ENCODE measurements around the gene OR8A1. TPM values are rescaled to one million over a fixed set of nuclear protein-coding genes. Genes with fewer than 3 reads are reported as not detected.

OR8A1 gene
- not detected for total RNA-seq
- long read RNA-seq: 0 reads

- no peaks in the 10 kb centered on the region for H3K9me3 ChIP-seq
- H3K4me3 ChIP-seq: no peak within 1 kb of the TSS
- H3K27ac ChIP-seq: no peak within 1 kb of the TSS
- WGBS (ENCODE audit: insufficient coverage, low coverage, low lambda C conversion rate, missing lambda C conversion rate): 18% methylated on average over 3 of the region's 4 CpGs
- no peaks in the 10 kb centered on the region for H3K27me3 ChIP-seq
- intact Hi-C loops (cut with DNase I): no loop called here
- no peak for TF ChIP-seq CTCF (IDR thresholded peaks at IDR 0.05)
- TF ChIP-seq POLR2A (IDR thresholded peaks at IDR 0.05): no peak
- no peaks in the 10 kb centered on the region for H3K36me3 ChIP-seq
- no peaks in the 10 kb centered on the region for H3K4me1 ChIP-seq
- ATAC-seq (no peak), DNase-seq (no peak)
Measured at GRCh38 chr11:124569697-124570096, at the start of gene OR8A1. Gene OR8A1, plus strand, starts transcription at chr11:124569997. Its CDS starts 123 bp downstream, at chr11:124570120.

GRCh38 chr11:124520550-124520854 lies 49.3 kb upstream of the OR8A1 start:
- Histone ChIP-seq H3K4me1 (peaks cover 0 to 12% (median 5%) of the 10 kb centered on the region in 4 donors), H3K4me3 (no peak overlapping the region), H3K27me3 (no peaks in the 10 kb centered on the region), H3K36me3 (no peaks in the 10 kb centered on the region), H3K27ac (no peak overlapping the region), H3K9me3 (no peaks in the 10 kb centered on the region)
- TF ChIP-seq CTCF (IDR thresholded peaks at IDR 0.05) (no peak), POLR2A (IDR thresholded peaks at IDR 0.05) (no peak)
- intact Hi-C loops (cut with DNase I): no loop called here
- no peak for DNase-seq
- ATAC-seq: no peak
- 41% methylated on average over 1 of the region's 1 CpG for WGBS (ENCODE audit: insufficient coverage, low coverage, low lambda C conversion rate, missing lambda C conversion rate)

- no peak for DNase-seq
- Histone ChIP-seq H3K4me3 (no peak overlapping the region), H3K9me3 (no peaks in the 10 kb centered on the region), H3K4me1 (peaks cover 0 to 6% (median 0%) of the 10 kb centered on the region in 4 donors), H3K27me3 (no peaks in the 10 kb centered on the region), H3K36me3 (no peaks in the 10 kb centered on the region), H3K27ac (no peak overlapping the region)
- TF ChIP-seq POLR2A (IDR thresholded peaks at IDR 0.05) (no peak), CTCF (IDR thresholded peaks at IDR 0.05) (no peak)
- intact Hi-C loops (cut with DNase I): no loop called here
- ATAC-seq: no peak
- 40% methylated on average over 1 of the region's 2 CpGs for WGBS (ENCODE audit: insufficient coverage, low coverage, low lambda C conversion rate, missing lambda C conversion rate)
Measured at GRCh38 chr11:124533626-124534025, 36.2 kb upstream of the OR8A1 start.

DNA sequence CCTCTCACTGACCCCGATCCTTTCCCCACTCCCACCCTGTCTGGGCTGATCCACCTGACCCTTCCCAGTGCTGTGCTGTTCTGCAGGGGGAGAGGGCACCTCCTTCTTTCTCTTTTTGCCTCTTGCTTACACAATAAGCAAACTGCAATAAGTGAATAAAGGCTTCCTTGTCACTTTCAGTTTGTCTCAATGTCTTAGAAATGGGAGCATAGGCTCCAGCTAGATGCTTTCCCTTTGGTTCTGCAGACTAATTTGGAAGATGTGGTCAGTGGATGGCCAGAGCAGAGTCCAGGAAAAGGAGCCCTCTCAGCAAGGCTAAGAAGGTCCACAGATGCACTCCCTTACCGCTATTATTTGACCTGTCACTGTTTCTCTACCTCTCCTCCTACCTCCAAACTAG lies 35.7 kb upstream of the OR8A1 start:
- Histone ChIP-seq H3K4me3 (no peak overlapping the region), H3K27me3 (no peaks in the 10 kb centered on the region), H3K27ac (no peak overlapping the region), H3K4me1 (peaks cover 0 to 6% (median 0%) of the 10 kb centered on the region in 4 donors), H3K36me3 (no peaks in the 10 kb centered on the region), H3K9me3 (no peaks in the 10 kb centered on the region)
- TF ChIP-seq CTCF (IDR thresholded peaks at IDR 0.05) (no peak), POLR2A (IDR thresholded peaks at IDR 0.05) (no peak)
- no peak for ATAC-seq
- 52% methylated on average over 2 of the region's 2 CpGs for WGBS (ENCODE audit: insufficient coverage, low coverage, low lambda C conversion rate, missing lambda C conversion rate)
- DNase-seq: no peak
- intact Hi-C loops (cut with DNase I): no loop called here

Data from right lobe of liver (tissue), 6 donors.